ENCODE data around the gene ISG15.

DNA sequence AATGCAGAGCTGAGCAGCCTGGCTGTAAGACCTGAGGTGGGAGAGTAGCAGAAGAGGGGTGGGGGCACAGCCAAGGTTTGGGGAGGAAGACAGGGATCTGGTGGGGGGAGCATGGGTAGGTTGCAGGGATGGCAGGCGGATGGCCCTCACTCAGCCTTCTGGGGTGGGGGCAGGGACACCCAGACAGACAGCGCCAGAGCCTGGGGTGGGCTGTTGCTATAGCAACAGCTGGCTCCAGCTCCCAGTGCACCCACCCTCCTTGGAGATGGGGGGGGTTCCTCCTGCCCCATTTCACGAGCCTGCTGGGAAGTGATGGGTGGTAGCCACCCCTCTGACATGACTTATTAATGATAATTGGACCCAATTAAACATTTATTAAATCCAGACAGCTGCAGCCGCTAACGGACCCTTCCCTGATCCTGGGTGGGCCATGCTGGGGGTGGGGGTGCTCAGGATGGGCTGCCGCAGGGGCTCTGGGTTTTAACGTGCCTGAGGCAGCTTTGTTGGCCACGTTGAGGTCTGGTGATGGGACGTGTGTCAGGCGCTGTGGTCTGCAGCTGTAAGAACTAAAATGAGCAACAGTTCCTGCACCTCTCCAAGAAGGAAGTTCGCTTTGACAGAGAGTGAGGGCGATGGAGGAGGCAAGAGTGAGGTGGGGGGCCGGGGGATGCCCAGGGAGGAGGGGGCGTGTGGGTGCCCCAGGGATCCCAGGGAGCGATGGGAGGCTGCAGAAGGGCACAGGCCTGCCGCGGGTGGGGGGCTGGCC is 26.0 kb downstream of the ISG15 start:
- TF ChIP-seq, protein P1, sequence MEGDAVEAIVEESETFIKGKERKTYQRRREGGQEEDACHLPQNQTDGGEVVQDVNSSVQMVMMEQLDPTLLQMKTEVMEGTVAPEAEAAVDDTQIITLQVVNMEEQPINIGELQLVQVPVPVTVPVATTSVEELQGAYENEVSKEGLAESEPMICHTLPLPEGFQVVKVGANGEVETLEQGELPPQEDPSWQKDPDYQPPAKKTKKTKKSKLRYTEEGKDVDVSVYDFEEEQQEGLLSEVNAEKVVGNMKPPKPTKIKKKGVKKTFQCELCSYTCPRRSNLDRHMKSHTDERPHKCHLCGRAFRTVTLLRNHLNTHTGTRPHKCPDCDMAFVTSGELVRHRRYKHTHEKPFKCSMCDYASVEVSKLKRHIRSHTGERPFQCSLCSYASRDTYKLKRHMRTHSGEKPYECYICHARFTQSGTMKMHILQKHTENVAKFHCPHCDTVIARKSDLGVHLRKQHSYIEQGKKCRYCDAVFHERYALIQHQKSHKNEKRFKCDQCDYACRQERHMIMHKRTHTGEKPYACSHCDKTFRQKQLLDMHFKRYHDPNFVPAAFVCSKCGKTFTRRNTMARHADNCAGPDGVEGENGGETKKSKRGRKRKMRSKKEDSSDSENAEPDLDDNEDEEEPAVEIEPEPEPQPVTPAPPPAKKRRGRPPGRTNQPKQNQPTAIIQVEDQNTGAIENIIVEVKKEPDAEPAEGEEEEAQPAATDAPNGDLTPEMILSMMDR (conservative IDR thresholded peaks at IDR 0.05), result no peak
- TF ChIP-seq ZFX (IDR thresholded peaks at IDR 0.05), result no peak

Data from C4-2B (cell line).